HEK293 (cell line): Measurements from ENCODE around the gene GPHN.

Experiments
- CTCF ChIA-PET: fragments of 350-600 bp; formaldehyde crosslinking; extraction: SDS; loops from one replicate; lab custom pipeline; 2021; ENCODE audit warnings: antibody characterized with exemption; lab: Yijun Ruan, JAX
- POLR2A ChIA-PET: fragments of 300-600 bp; formaldehyde crosslinking; extraction: SDS; loops from one replicate; lab custom pipeline; 2020; ENCODE audit warnings: antibody characterized with exemption, inconsistent platforms; lab: Yijun Ruan, JAX
- H3K27ac ChIP-seq: fragments of 200-500 bp; sonication (Bioruptor generic); 2 replicates; pipeline ENCODE4 v1.5.1; 2014; ENCODE audit warnings: low read depth, low read length, control low read depth, inconsistent platforms; ENCODE audit errors: extremely low read depth
- H3K36me3 ChIP-seq, 2 experiments: fragments of 200-500 bp in 1 of 2; sonication (Bioruptor generic) in 1 of 2; 1 replicate in 1 of 2; 2 replicates in 1 of 2; pipeline ENCODE4 v1.5.1; 2014 to 2017; ENCODE audit warnings: inconsistent platforms in 2 of 2, low read length in 2 of 2; ENCODE audit not compliant: control insufficient read depth in 2 of 2, insufficient read depth in 1 of 2
- H3K4me1 ChIP-seq: fragments of 200-500 bp; sonication (Bioruptor generic); 2 replicates; pipeline ENCODE4 v1.5.1; 2014; ENCODE audit warnings: mild to moderate bottlenecking, low read length, inconsistent platforms; ENCODE audit not compliant: control insufficient read depth, insufficient read depth
- H3K4me3 ChIP-seq: 2 replicates; pipeline ENCODE4 v1.5.1; 2011; ENCODE audit warnings: low read depth, mild to moderate bottlenecking, control low read depth, low read length, moderate library complexity
- H3K9me3 ChIP-seq: fragments of 200-500 bp; sonication (Bioruptor generic); 2 replicates; pipeline ENCODE4 v1.5.1; 2014; ENCODE audit warnings: low read depth, low read length, inconsistent platforms; ENCODE audit not compliant: control insufficient read depth, insufficient read depth
- HOXC10 ChIP-seq: sonication (generic); formaldehyde crosslinking; IDR thresholded peaks from 2 replicates; pipeline ENCODE4 v1.8.1; 2023; ENCODE audit warnings: mild to moderate bottlenecking, missing genetic modification reagents
- KLF1 ChIP-seq: fragments of 450-650 bp; formaldehyde crosslinking; IDR thresholded peaks from 2 replicates; pipeline ENCODE4 v1.5.1; 2016; ENCODE audit warnings: missing biosample characterization, missing genetic modification characterization
- KLF16 ChIP-seq: fragments of 450-650 bp; formaldehyde crosslinking; IDR thresholded peaks from 2 replicates; pipeline ENCODE4 v1.5.1; 2017; ENCODE audit warnings: missing biosample characterization, missing genetic modification characterization
- MEIS1 ChIP-seq: sonication (generic); formaldehyde crosslinking; IDR thresholded peaks from 2 replicates; pipeline ENCODE4 v1.8.1; 2022; ENCODE audit warnings: missing genetic modification reagents, mild to moderate bottlenecking, borderline replicate concordance
- MYNN ChIP-seq: fragments of 450-650 bp; formaldehyde crosslinking; IDR thresholded peaks from 2 replicates; pipeline ENCODE4 v1.5.1; 2016; ENCODE audit warnings: missing biosample characterization, missing genetic modification characterization, borderline replicate concordance
- MZF1 ChIP-seq: fragments of 450-650 bp; formaldehyde crosslinking; IDR thresholded peaks from 2 replicates; pipeline ENCODE4 v1.5.1; 2017; ENCODE audit warnings: missing biosample characterization, missing genetic modification characterization, borderline replicate concordance
- REPIN1 ChIP-seq: fragments of 450-650 bp; formaldehyde crosslinking; IDR thresholded peaks from 2 replicates; pipeline ENCODE4 v1.5.1; 2017; ENCODE audit warnings: missing biosample characterization, missing genetic modification characterization, low read depth
- SP2 ChIP-seq: fragments of 450-650 bp; formaldehyde crosslinking; IDR thresholded peaks from 2 replicates; pipeline ENCODE4 v1.5.1; 2016; ENCODE audit warnings: missing biosample characterization, missing genetic modification characterization
- TCF7L2 ChIP-seq: IDR thresholded peaks from 2 replicates; pipeline ENCODE4 v1.6.1; 2011; ENCODE audit warnings: low read depth, mild to moderate bottlenecking, inconsistent platforms, low read length, moderate library complexity, borderline replicate concordance
- WT1 ChIP-seq: fragments of 450-650 bp; formaldehyde crosslinking; IDR thresholded peaks from 2 replicates; pipeline ENCODE4 v1.5.1; 2016; ENCODE audit warnings: missing biosample characterization, missing genetic modification characterization
- ZBTB1 ChIP-seq: fragments of 450-650 bp; formaldehyde crosslinking; IDR thresholded peaks from 2 replicates; pipeline ENCODE4 v1.5.1; 2016; ENCODE audit warnings: missing biosample characterization, missing genetic modification characterization
- ZFP37 ChIP-seq: fragments of 450-650 bp; formaldehyde crosslinking; IDR thresholded peaks from 2 replicates; pipeline ENCODE4 v1.5.1; 2016; ENCODE audit warnings: missing biosample characterization, missing genetic modification characterization
- ZNF292 ChIP-seq: fragments of 450-650 bp; formaldehyde crosslinking; IDR thresholded peaks from 2 replicates; pipeline ENCODE4 v1.5.1; 2016; ENCODE audit warnings: low read depth, missing biosample characterization, missing genetic modification characterization, borderline replicate concordance
- ZNF433 ChIP-seq: fragments of 450-650 bp; formaldehyde crosslinking; IDR thresholded peaks from 2 replicates; pipeline ENCODE4 v1.5.1; 2016; ENCODE audit warnings: missing biosample characterization, missing genetic modification characterization, low read depth
- ZNF529 ChIP-seq: fragments of 450-650 bp; formaldehyde crosslinking; IDR thresholded peaks from 2 replicates; pipeline ENCODE4 v1.5.1; 2017; ENCODE audit warnings: missing genetic modification characterization, missing biosample characterization; ENCODE audit not compliant: insufficient replicate concordance
- ZNF549 ChIP-seq: fragments of 450-650 bp; IDR thresholded peaks from 2 replicates; pipeline ENCODE4 v1.5.1; 2018; ENCODE audit warnings: missing biosample characterization, missing genetic modification characterization, mild to moderate bottlenecking, inconsistent platforms, moderate library complexity
- ZNF610 ChIP-seq: fragments of 450-650 bp; formaldehyde crosslinking; IDR thresholded peaks from 2 replicates; pipeline ENCODE4 v1.5.1; 2016; ENCODE audit warnings: missing biosample characterization, missing genetic modification characterization, borderline replicate concordance
- ZNF629 ChIP-seq: fragments of 450-650 bp; formaldehyde crosslinking; IDR thresholded peaks from 2 replicates; pipeline ENCODE4 v1.5.1; 2017; ENCODE audit warnings: missing biosample characterization, missing genetic modification characterization
- TF ChIP-seq, protein P1 (sequence below): fragments of 450-650 bp; formaldehyde crosslinking; IDR thresholded peaks from 2 replicates; pipeline ENCODE4 v1.5.1; 2016; ENCODE audit warnings: missing biosample characterization, missing genetic modification characterization
- TF ChIP-seq, protein P2 (sequence below): fragments of 450-650 bp; formaldehyde crosslinking; conservative IDR thresholded peaks from 2 replicates; pipeline ENCODE4 v1.5.1; 2016; ENCODE audit warnings: low read depth, missing biosample characterization, missing genetic modification characterization
- TF ChIP-seq, protein P3 (sequence below): IDR thresholded peaks from 2 replicates; pipeline ENCODE4 v1.6.1; 2011; ENCODE audit warnings: mild to moderate bottlenecking, low read depth, low read length, borderline replicate concordance
- TF ChIP-seq, protein P4 (sequence below): fragments of 450-650 bp; formaldehyde crosslinking; IDR thresholded peaks from 2 replicates; pipeline ENCODE4 v1.5.1; 2016; ENCODE audit warnings: missing biosample characterization, missing genetic modification characterization, low read depth
- TF ChIP-seq, protein P5 (sequence below): fragments of 450-650 bp; formaldehyde crosslinking; IDR thresholded peaks from 2 replicates; pipeline ENCODE4 v1.5.1; 2016; ENCODE audit warnings: missing biosample characterization, missing genetic modification characterization

The GPHN gene

DNA sequence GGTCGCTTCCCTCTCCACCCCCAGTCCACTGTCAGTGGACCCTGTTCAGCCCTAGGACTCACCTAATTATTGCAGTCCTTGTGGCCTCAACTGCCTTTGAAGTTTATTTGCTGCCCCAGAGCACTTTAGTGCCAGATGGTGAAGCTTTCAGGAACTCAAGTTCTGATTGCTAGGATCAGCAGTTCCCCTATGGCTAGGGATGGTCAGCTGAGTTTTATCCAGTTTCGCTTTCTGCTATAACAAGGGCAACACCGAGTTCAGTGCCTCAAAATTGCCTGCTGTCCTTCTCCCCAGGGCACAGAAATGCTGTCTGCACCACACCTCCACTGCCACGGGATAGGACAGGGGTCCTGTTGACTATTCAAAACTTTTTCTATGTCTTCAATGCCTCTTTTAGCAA, 295.0 kb downstream of the GPHN start:
- no peaks in the 10 kb centered on the region for H3K9me3 ChIP-seq
- H3K4me3 ChIP-seq = no peak overlapping the region
- POLR2A ChIA-PET = no interaction called here
- no peaks in the 10 kb centered on the region for H3K36me3 ChIP-seq
- CTCF ChIA-PET = no interaction called here
- TF ChIP-seq KLF16 (tag by site-specific recombination) (no peak), ZNF629 (tag by site-specific recombination) (no peak), ZNF433 (tag by site-specific recombination) (no peak), SP2 (tag by site-specific recombination) (no peak), TCF7L2 (no peak), ZBTB1 (tag by site-specific recombination) (no peak), HOXC10 (CRISPR knock-in tag) (no peak), ZNF549 (tag by site-specific recombination) (no peak), WT1 (tag by site-specific recombination) (no peak), ZFP37 (tag by site-specific recombination) (no peak)
- TF ChIP-seq, protein P1, sequence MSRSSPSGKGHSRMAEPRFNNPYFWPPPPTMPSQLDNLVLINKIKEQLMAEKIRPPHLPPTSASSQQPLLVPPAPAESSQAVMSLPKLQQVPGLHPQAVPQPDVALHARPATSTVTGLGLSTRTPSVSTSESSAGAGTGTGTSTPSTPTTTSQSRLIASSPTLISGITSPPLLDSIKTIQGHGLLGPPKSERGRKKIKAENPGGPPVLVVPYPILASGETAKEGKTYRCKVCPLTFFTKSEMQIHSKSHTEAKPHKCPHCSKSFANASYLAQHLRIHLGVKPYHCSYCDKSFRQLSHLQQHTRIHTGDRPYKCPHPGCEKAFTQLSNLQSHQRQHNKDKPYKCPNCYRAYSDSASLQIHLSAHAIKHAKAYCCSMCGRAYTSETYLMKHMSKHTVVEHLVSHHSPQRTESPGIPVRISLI (tag by site-specific recombination) = no peak
- TF ChIP-seq, protein P2, sequence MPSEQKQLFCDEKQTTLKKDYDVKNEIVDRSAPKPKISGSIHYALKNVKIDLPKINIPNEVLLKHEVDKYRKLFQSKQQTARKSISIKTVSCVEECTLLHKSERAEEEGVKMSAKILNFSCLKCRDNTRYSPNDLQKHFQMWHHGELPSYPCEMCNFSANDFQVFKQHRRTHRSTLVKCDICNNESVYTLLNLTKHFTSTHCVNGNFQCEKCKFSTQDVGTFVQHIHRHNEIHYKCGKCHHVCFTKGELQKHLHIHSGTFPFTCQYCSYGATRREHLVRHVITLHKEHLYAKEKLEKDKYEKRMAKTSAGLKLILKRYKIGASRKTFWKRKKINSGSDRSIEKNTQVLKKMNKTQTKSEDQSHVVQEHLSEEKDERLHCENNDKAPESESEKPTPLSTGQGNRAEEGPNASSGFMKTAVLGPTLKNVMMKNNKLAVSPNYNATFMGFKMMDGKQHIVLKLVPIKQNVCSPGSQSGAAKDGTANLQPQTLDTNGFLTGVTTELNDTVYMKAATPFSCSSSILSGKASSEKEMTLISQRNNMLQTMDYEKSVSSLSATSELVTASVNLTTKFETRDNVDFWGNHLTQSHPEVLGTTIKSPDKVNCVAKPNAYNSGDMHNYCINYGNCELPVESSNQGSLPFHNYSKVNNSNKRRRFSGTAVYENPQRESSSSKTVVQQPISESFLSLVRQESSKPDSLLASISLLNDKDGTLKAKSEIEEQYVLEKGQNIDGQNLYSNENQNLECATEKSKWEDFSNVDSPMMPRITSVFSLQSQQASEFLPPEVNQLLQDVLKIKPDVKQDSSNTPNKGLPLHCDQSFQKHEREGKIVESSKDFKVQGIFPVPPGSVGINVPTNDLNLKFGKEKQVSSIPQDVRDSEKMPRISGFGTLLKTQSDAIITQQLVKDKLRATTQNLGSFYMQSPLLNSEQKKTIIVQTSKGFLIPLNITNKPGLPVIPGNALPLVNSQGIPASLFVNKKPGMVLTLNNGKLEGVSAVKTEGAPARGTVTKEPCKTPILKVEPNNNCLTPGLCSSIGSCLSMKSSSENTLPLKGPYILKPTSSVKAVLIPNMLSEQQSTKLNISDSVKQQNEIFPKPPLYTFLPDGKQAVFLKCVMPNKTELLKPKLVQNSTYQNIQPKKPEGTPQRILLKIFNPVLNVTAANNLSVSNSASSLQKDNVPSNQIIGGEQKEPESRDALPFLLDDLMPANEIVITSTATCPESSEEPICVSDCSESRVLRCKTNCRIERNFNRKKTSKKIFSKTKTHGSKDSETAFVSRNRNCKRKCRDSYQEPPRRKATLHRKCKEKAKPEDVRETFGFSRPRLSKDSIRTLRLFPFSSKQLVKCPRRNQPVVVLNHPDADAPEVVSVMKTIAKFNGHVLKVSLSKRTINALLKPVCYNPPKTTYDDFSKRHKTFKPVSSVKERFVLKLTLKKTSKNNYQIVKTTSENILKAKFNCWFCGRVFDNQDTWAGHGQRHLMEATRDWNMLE (tag by site-specific recombination) = no peak
- TF ChIP-seq, all 188 proteins: peak for 0
- H3K4me1 ChIP-seq = no peaks in the 10 kb centered on the region
- H3K27ac ChIP-seq = no peak overlapping the region

DNA sequence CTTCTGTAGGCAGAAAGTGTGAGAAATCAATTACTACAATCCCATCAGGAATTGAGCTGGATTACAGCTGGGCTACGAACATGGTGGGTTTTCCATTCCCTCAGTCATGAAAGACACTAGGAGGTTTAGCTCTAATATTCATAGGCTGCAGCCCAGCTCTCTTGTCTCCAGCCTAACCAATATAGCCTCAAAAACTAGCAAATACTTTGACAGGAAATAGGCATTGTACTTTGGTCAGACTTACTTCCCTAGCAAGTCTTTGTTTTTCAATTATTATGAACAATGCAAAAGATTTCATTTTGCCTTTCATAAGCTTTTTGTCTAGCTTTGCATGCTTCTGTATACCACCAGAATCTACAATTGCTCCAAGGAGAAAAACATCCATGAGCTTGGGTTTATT, 296.2 kb downstream of the GPHN start:
- Histone ChIP-seq H3K27ac (no peak overlapping the region), H3K9me3 (no peaks in the 10 kb centered on the region), H3K4me3 (no peak overlapping the region), H3K4me1 (no peaks in the 10 kb centered on the region), H3K36me3 (no peaks in the 10 kb centered on the region)
- POLR2A ChIA-PET = no interaction called here
- CTCF ChIA-PET = no interaction called here
- TF ChIP-seq ZNF610 (tag by site-specific recombination) (no peak), MYNN (tag by site-specific recombination) (no peak), ZFP37 (tag by site-specific recombination) (no peak), MEIS1 (CRISPR knock-in tag) (no peak), KLF1 (tag by site-specific recombination) (no peak), ZNF292 (tag by site-specific recombination) (no peak), REPIN1 (no peak), ZNF529 (tag by site-specific recombination) (no peak), ZBTB1 (tag by site-specific recombination) (no peak), MZF1 (tag by site-specific recombination) (no peak)
- TF ChIP-seq, protein P3, sequence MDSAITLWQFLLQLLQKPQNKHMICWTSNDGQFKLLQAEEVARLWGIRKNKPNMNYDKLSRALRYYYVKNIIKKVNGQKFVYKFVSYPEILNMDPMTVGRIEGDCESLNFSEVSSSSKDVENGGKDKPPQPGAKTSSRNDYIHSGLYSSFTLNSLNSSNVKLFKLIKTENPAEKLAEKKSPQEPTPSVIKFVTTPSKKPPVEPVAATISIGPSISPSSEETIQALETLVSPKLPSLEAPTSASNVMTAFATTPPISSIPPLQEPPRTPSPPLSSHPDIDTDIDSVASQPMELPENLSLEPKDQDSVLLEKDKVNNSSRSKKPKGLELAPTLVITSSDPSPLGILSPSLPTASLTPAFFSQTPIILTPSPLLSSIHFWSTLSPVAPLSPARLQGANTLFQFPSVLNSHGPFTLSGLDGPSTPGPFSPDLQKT = no peak
- TF ChIP-seq, protein P4, sequence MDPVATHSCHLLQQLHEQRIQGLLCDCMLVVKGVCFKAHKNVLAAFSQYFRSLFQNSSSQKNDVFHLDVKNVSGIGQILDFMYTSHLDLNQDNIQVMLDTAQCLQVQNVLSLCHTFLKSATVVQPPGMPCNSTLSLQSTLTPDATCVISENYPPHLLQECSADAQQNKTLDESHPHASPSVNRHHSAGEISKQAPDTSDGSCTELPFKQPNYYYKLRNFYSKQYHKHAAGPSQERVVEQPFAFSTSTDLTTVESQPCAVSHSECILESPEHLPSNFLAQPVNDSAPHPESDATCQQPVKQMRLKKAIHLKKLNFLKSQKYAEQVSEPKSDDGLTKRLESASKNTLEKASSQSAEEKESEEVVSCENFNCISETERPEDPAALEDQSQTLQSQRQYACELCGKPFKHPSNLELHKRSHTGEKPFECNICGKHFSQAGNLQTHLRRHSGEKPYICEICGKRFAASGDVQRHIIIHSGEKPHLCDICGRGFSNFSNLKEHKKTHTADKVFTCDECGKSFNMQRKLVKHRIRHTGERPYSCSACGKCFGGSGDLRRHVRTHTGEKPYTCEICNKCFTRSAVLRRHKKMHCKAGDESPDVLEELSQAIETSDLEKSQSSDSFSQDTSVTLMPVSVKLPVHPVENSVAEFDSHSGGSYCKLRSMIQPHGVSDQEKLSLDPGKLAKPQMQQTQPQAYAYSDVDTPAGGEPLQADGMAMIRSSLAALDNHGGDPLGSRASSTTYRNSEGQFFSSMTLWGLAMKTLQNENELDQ (tag by site-specific recombination) = no peak
- TF ChIP-seq, protein P5, sequence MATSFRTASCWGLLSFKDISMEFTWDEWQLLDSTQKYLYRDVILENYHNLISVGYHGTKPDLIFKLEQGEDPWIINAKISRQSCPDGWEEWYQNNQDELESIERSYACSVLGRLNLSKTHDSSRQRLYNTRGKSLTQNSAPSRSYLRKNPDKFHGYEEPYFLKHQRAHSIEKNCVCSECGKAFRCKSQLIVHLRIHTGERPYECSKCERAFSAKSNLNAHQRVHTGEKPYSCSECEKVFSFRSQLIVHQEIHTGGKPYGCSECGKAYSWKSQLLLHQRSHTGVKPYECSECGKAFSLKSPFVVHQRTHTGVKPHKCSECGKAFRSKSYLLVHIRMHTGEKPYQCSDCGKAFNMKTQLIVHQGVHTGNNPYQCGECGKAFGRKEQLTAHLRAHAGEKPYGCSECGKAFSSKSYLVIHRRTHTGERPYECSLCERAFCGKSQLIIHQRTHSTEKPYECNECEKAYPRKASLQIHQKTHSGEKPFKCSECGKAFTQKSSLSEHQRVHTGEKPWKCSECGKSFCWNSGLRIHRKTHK (tag by site-specific recombination) = no peak
- TF ChIP-seq, protein P1 (tag by site-specific recombination) = no peak
